Measurements from ENCODE around the gene TIMP3.

Gene TIMP3

DNA sequence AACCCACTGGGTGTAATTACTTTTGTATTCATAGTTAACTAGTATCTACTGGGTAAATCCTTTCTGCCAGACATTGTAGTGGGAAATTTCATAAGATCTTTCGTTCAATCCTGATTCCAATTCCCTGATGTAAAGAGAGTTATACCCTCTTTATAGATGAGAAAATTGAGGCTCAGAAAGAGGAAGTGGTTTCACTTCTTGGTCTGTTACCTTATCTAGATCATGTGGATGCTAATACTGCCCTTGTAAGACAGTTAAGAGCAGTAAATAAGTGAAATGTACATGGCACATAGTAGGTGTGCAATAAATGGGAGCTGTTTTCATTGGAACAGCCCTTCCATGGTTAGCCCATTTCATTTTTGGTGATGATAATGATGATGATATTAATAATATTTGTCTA lies 46.7 kb downstream of the TIMP3 start:
- Histone ChIP-seq H3K9me2 (replicated peaks; ENCODE audit: insufficient read depth, low read length) (no peaks in the 10 kb centered on the region), H3K79me2 (ENCODE audit: low read length) (no peaks in the 10 kb centered on the region), H3F3A (ENCODE audit: insufficient read depth, low read length) (no peaks in the 10 kb centered on the region), H4K20me1 (ENCODE audit: insufficient read depth, low read length) (no peaks in the 10 kb centered on the region), H3K4me2 (ENCODE audit: low read depth, low read length) (no peak overlapping the region), H3K36me3 (replicated peaks; ENCODE audit: insufficient read depth, low read length) (no peaks in the 10 kb centered on the region), H3K27ac (ENCODE audit: low read length) (no peak overlapping the region), H3K9ac (ENCODE audit: low read length) (no peak overlapping the region), H3K4me1 (ENCODE audit: low read length) (no peaks in the 10 kb centered on the region), H3K27me3 (replicated peaks; ENCODE audit: insufficient read depth, low read length) (no peaks in the 10 kb centered on the region), H3K9me3 (replicated peaks; ENCODE audit: insufficient read depth, low read length) (no peaks in the 10 kb centered on the region), H3K4me3 (ENCODE audit: low read length) (no peak overlapping the region), H2AFZ (ENCODE audit: low read length) (no peak overlapping the region)
- no peak for DNase-seq
- TF ChIP-seq EZH2 (optimal IDR thresholded peaks at IDR 0.05; ENCODE audit: low read depth, low read length) = no peak

GRCh38 chr22:32849501-32849900 lies 48.0 kb downstream of the TIMP3 start:
- Histone ChIP-seq H3K4me2 (ENCODE audit: low read depth, low read length) (no peak overlapping the region), H3K27me3 (replicated peaks; ENCODE audit: insufficient read depth, low read length) (no peaks in the 10 kb centered on the region), H3K4me3 (ENCODE audit: low read length) (no peak overlapping the region), H3F3A (ENCODE audit: insufficient read depth, low read length) (no peaks in the 10 kb centered on the region), H3K4me1 (ENCODE audit: low read length) (no peaks in the 10 kb centered on the region), H2AFZ (ENCODE audit: low read length) (no peak overlapping the region), H3K36me3 (replicated peaks; ENCODE audit: insufficient read depth, low read length) (no peaks in the 10 kb centered on the region), H3K9me3 (replicated peaks; ENCODE audit: insufficient read depth, low read length) (no peaks in the 10 kb centered on the region), H3K9me2 (replicated peaks; ENCODE audit: insufficient read depth, low read length) (no peaks in the 10 kb centered on the region), H3K27ac (ENCODE audit: low read length) (no peak overlapping the region), H3K9ac (ENCODE audit: low read length) (no peak overlapping the region), H4K20me1 (ENCODE audit: insufficient read depth, low read length) (no peaks in the 10 kb centered on the region), H3K79me2 (ENCODE audit: low read length) (no peaks in the 10 kb centered on the region)
- no peak for DNase-seq
- no peak for TF ChIP-seq EZH2 (optimal IDR thresholded peaks at IDR 0.05; ENCODE audit: low read depth, low read length)
- TF ChIP-seq, protein P1, sequence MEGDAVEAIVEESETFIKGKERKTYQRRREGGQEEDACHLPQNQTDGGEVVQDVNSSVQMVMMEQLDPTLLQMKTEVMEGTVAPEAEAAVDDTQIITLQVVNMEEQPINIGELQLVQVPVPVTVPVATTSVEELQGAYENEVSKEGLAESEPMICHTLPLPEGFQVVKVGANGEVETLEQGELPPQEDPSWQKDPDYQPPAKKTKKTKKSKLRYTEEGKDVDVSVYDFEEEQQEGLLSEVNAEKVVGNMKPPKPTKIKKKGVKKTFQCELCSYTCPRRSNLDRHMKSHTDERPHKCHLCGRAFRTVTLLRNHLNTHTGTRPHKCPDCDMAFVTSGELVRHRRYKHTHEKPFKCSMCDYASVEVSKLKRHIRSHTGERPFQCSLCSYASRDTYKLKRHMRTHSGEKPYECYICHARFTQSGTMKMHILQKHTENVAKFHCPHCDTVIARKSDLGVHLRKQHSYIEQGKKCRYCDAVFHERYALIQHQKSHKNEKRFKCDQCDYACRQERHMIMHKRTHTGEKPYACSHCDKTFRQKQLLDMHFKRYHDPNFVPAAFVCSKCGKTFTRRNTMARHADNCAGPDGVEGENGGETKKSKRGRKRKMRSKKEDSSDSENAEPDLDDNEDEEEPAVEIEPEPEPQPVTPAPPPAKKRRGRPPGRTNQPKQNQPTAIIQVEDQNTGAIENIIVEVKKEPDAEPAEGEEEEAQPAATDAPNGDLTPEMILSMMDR (IDR thresholded peaks at IDR 0.05; ENCODE audit: low read length) = no peak
- no peak for TF ChIP-seq EZH2phosphoT487 (IDR thresholded peaks at IDR 0.05; ENCODE audit: low read length)

GRCh38 chr22:32850157-32850556 lies 48.7 kb downstream of the TIMP3 start:
- H3K4me2 ChIP-seq (ENCODE audit: low read depth, low read length) = no peak overlapping the region
- H3K4me1 ChIP-seq (ENCODE audit: low read length) = no peaks in the 10 kb centered on the region
- no peaks in the 10 kb centered on the region for H3K27me3 ChIP-seq (replicated peaks; ENCODE audit: insufficient read depth, low read length)
- no peaks in the 10 kb centered on the region for H4K20me1 ChIP-seq (ENCODE audit: insufficient read depth, low read length)
- H3F3A ChIP-seq (ENCODE audit: insufficient read depth, low read length) = no peaks in the 10 kb centered on the region
- no peak overlapping the region for H3K27ac ChIP-seq (ENCODE audit: low read length)
- DNase-seq = no peak
- no peaks in the 10 kb centered on the region for H3K36me3 ChIP-seq (replicated peaks; ENCODE audit: insufficient read depth, low read length)
- H3K4me3 ChIP-seq (ENCODE audit: low read length) = no peak overlapping the region
- no peaks in the 10 kb centered on the region for H3K9me3 ChIP-seq (replicated peaks; ENCODE audit: insufficient read depth, low read length)
- H3K79me2 ChIP-seq (ENCODE audit: low read length) = no peaks in the 10 kb centered on the region
- no peak overlapping the region for H3K9ac ChIP-seq (ENCODE audit: low read length)
- no peaks in the 10 kb centered on the region for H3K9me2 ChIP-seq (replicated peaks; ENCODE audit: insufficient read depth, low read length)
- H2AFZ ChIP-seq (ENCODE audit: low read length) = no peak overlapping the region
- TF ChIP-seq EZH2phosphoT487 (IDR thresholded peaks at IDR 0.05; ENCODE audit: low read length) (no peak), EZH2 (optimal IDR thresholded peaks at IDR 0.05; ENCODE audit: low read depth, low read length) (no peak)
- TF ChIP-seq, protein P1 (IDR thresholded peaks at IDR 0.05; ENCODE audit: low read length) = no peak

DNA sequence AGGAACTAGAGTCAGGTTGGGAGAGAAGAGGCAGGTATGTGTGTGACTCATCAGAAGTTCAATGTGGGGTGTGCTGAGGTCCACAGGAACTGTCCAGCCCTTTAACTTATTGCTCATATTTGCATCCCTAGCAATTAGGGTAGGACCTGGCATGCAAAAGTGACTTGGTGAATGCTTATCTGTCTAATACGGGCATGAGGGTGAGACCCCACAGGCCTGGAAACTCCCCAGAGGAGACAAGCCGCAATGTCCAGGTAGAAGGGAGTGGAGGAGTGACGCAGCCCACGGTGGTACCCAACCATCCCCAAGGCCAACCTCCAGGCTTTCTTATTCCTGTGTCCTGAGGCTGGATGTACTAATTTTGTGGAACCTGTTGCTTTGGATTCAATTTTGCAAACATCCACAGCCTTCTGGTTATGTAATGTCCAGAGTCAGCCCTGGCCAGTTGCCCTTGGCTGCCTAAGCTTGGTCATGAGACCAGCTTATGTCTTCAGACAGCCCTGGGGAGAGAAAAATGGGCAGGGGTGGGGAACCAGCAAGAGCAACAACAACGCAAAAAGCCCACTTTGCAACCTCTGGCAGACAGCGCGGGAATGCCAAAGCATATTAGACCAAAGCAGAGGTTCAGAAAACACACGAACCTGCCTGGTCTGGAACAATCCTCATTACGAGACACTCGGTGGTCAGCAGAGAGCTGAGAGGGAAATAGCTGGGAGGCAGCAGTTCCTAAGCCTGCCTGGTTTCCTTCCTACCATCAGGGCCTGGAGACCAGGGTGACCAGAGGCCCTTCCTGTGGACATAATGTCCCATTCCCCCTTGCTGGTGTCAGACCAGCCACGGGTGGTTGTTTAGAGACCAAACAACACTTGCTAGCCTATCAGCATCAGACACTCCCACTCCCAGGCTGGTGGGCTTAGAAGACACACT lies 49.3 kb downstream of the TIMP3 start:
- H3K9me3 ChIP-seq (replicated peaks; ENCODE audit: insufficient read depth, low read length) = no peaks in the 10 kb centered on the region
- no peak for DNase-seq
- no peaks in the 10 kb centered on the region for H3K4me1 ChIP-seq (ENCODE audit: low read length)
- H3F3A ChIP-seq (ENCODE audit: insufficient read depth, low read length) = no peaks in the 10 kb centered on the region
- TF ChIP-seq EZH2phosphoT487 (IDR thresholded peaks at IDR 0.05; ENCODE audit: low read length) = no peak
- TF ChIP-seq EZH2 (optimal IDR thresholded peaks at IDR 0.05; ENCODE audit: low read depth, low read length) = no peak
- TF ChIP-seq, protein P1 (IDR thresholded peaks at IDR 0.05; ENCODE audit: low read length) = no peak
- H4K20me1 ChIP-seq (ENCODE audit: insufficient read depth, low read length) = no peaks in the 10 kb centered on the region
- no peaks in the 10 kb centered on the region for H3K27me3 ChIP-seq (replicated peaks; ENCODE audit: insufficient read depth, low read length)
- H3K4me3 ChIP-seq (ENCODE audit: low read length) = no peak overlapping the region
- H3K79me2 ChIP-seq (ENCODE audit: low read length) = no peaks in the 10 kb centered on the region
- H2AFZ ChIP-seq (ENCODE audit: low read length) = no peak overlapping the region
- H3K9ac ChIP-seq (ENCODE audit: low read length) = no peak overlapping the region
- no peaks in the 10 kb centered on the region for H3K36me3 ChIP-seq (replicated peaks; ENCODE audit: insufficient read depth, low read length)
- H3K9me2 ChIP-seq (replicated peaks; ENCODE audit: insufficient read depth, low read length) = no peaks in the 10 kb centered on the region
- no peak overlapping the region for H3K4me2 ChIP-seq (ENCODE audit: low read depth, low read length)
- H3K27ac ChIP-seq (ENCODE audit: low read length) = no peak overlapping the region

Measured in MM.1S (cell line).